HK-2 (cell line): ENCODE measurements around the gene ZNF181.
"Not testable (repeated sequence)": the region's sequence is repeated elsewhere in the genome, so short reads cannot be mapped to it uniquely, and the experiment has no call there.

Experiments used
- DNase-seq: peaks from one replicate; pipeline ENCODE4 v3.0.0-alpha.2; 2018; ENCODE audit not compliant: unreplicated experiment

Gene ZNF181

GRCh38 chr19:34733746-34734536 lies at the start of gene ZNF181:
Gene ZNF181, plus strand, starts transcription at chr19:34734243. Its CDS starts 795 bp downstream, at chr19:34735038.
- DNase-seq: peak; percentile 89

DNA sequence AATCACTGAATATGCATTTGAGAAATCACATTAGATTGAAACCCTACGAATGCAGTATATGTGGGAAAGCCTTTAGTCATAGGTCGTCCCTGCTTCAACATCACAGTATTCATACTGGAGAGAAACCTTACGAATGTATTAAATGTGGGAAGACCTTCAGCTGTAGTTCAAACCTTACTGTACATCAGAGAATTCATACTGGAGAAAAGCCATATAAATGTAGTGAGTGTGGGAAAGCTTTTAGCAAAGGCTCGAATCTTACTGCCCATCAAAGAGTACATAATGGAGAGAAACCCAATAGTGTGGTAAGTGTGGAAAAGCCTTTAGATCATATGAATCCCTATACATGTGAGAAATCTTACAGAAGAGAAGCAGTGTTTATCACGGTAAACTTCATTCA lies 48.8 kb upstream of the ZNF181 start:
- not testable (repeated sequence) for DNase-seq

DNA sequence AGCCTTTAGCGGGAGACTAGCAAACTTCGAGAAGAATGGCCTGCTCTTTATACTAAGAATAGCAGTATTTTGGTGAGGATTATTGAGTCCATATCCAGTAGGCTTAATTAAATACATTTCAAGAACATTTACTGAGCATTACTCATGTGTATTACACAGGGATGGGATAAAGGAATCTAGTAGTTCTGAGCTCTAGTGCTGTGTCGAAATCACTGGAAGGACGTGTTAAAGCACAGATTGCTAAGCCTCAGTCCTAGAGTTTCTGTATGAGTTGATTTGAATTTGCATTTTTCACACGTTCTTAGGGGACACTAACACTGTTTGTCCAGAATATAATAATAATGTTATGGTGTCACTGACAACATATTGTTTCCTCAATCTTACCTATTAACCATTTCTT lies 47.6 kb upstream of the ZNF181 start:
- DNase-seq: no peak

DNA sequence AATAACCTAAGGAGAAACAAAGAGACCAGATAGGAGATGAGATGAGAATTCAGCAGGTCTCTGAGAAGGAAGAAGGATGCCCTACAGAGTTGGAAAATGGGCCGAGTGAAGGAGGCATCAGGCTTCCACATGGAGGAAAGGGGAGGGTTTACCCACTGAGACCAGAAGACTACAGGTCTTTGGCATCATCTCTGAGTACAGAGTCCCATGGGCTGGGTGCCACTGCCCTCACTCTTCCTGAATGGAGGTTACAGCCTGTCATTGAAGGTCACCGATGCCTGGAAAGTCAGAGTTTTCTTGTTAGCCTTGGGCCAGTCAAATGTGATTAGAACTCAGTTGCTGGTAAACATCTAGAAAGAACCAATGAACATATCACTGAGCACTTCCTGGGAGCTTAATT lies 46.7 kb upstream of the ZNF181 start:
- DNase-seq: no peak

GRCh38 chr19:34688592-34688991 lies 45.5 kb upstream of the ZNF181 start:
- DNase-seq: no peak

GRCh38 chr19:34690372-34690771 lies 43.7 kb upstream of the ZNF181 start:
- DNase-seq: no peak

- DNase-seq: no peak
Measured at GRCh38 chr19:34692549-34692948, 41.5 kb upstream of the ZNF181 start.

GRCh38 chr19:34707661-34708060 lies 26.4 kb upstream of the ZNF181 start:
- DNase-seq: no peak

DNA sequence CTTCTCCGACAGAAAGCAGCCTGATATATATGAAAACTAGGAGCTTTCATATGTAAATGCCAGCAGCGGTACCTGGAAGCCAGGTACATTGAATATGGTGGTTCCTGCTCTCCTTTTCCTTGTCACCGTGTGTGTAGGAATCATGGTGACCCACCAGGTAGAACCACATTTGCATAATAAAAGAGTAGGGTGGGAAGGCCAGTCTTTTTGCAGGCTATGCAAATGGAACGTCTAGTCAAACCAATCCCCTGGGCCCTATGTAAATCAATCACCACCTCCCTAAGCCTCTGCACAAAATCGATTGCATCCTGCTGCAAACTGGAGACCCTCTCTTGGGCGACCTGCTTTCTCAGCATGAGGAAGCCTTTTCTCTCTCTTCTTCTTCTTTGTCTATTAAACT lies 22.2 kb upstream of the ZNF181 start:
- DNase-seq: no peak

GRCh38 chr19:34712395-34713261 lies 21.4 kb upstream of the ZNF181 start:
- DNase-seq: peak; percentile 42

- DNase-seq: no peak
Measured at GRCh38 chr19:34713262-34713637, 20.8 kb upstream of the ZNF181 start.

- DNase-seq: no peak
Measured at GRCh38 chr19:34715357-34715756, 18.7 kb upstream of the ZNF181 start.

DNA sequence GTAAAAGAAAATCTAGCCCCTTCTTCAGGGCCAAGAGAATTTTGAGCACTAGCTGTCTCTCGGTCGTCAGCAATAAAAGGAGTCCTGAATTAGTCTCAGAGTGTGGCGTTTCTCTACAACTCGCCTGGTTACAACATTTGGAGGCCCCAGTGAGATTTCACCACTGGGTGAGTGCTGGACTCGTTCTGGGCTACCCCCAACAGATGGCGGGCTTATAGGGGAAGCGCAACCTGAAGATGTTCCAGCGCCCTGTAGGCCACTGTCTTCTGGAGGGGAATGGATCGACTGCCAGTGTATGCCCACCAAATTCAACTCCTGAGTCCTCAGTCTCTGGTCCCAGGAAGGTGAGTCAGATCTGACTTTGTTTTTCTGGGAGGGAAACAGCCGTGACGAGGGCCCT lies 11.7 kb upstream of the ZNF181 start:
- DNase-seq: no peak

- DNase-seq: no peak
Measured at GRCh38 chr19:34725400-34725799, 8.6 kb upstream of the ZNF181 start.

- no peak for DNase-seq
Measured at GRCh38 chr19:34731019-34731829, 2.8 kb upstream of the ZNF181 start.

GRCh38 chr19:34731964-34732363 lies 2.1 kb upstream of the ZNF181 start:
- DNase-seq: no peak

GRCh38 chr19:34732612-34733211 lies 1.3 kb upstream of the ZNF181 start:
- no peak for DNase-seq

- no peak for DNase-seq
Measured at GRCh38 chr19:34733266-34733745, 737 bp upstream of the ZNF181 start.

DNA sequence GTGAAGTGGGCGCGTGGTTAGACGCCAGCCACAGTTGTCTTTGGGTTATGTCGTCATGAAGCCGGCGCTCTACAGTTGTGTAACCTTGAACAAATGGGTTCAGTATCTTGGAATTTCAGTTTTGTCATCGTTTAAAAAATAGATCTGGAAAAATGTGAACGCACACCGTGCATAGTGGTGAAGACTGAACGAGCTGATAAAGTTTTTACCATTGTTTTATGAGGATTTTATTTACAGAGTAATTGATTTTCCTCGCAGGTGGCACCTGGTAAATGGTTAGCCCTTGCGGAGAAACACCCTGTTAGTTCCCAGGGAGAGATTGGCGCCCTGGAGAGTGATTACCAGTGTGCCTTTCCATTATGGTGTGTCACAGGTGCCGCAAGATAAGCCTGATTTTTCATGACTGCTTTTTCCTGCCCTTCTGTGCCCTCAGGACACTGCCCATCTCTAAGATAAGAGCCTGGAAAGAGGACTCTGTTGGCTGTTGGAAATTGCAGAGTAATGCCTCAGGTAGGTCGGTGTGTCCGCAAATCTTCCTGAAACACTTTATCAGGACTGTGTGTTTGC lies 577 bp downstream of the ZNF181 start:
- no peak for DNase-seq

DNA sequence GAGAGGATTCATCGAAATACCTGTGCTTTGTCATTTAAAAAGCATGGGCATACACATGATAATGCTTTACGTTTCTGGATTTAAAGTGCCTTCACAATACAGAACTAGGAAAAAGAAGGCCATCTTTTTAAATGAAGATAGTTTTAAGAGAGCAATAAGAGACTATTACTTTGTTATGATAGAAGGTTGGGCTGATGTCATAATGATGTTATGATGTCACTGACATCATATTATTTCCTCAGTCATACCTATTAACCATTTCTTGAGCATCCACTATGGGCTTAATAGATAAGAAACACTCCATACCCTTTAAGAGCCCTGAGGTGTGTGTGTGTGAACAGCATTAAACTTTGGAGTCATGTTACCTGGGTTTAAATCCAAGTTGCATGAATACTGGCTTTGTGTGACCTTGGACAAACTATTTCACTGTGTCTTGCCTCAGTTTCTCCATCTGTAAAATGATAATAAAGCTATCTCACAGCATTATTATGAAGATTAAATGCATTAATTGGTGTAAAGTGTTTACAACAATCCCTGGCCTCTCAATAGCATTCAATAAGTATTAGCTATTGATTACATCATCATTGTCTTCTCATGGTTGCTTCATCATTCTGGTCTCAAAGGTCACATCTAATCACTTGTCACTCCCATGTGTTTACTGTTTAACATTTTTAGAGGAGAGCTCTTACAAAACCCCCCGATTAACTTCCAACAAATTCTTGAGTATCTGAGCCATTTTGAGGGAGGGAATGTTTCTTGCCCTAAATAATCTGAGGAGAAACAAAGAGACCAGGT lies 11.1 kb downstream of the ZNF181 start:
- no peak for DNase-seq
